ENCODE results near the gene TAT.

DNA sequence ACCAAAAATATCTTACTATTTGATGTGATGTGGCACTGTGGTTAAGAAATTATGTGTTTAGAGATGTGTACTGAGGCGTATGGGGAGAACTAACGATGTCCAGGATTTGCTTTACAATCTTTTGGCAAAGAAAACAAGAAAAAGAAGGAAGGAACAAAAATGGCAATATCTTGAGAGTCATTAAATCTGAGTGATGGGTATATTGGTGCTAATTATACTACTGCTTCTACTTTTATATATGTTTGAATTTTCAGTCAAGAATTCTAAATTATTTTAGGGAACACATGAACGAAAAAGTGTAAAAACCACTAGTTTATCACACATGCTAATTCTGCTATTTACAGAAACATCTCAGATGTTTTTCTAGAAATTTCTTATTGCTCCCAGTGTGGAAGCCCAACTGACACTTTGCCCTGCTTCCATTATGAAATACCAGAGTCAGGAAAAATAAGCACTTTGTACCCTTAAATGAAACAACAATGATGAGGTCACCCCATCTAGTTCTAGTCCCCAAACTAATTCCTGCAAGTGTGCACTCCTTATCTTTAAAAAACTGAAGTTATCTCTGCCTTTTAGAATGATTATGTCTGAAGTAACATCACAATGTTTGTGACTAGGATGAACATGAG lies 18.8 kb downstream of the TAT start:
- TF ChIP-seq ZNF335 (tag by site-specific recombination; conservative IDR thresholded peaks at IDR 0.05) (no peak), TCF7L2 (IDR thresholded peaks at IDR 0.05; ENCODE audit: borderline replicate concordance, low read depth, low read length) (no peak), REST (tag by site-specific recombination; IDR thresholded peaks at IDR 0.05) (no peak)
- TF ChIP-seq, protein P1, sequence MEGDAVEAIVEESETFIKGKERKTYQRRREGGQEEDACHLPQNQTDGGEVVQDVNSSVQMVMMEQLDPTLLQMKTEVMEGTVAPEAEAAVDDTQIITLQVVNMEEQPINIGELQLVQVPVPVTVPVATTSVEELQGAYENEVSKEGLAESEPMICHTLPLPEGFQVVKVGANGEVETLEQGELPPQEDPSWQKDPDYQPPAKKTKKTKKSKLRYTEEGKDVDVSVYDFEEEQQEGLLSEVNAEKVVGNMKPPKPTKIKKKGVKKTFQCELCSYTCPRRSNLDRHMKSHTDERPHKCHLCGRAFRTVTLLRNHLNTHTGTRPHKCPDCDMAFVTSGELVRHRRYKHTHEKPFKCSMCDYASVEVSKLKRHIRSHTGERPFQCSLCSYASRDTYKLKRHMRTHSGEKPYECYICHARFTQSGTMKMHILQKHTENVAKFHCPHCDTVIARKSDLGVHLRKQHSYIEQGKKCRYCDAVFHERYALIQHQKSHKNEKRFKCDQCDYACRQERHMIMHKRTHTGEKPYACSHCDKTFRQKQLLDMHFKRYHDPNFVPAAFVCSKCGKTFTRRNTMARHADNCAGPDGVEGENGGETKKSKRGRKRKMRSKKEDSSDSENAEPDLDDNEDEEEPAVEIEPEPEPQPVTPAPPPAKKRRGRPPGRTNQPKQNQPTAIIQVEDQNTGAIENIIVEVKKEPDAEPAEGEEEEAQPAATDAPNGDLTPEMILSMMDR (tag by site-specific recombination; IDR thresholded peaks at IDR 0.05): no peak
- TF ChIP-seq, protein P2, sequence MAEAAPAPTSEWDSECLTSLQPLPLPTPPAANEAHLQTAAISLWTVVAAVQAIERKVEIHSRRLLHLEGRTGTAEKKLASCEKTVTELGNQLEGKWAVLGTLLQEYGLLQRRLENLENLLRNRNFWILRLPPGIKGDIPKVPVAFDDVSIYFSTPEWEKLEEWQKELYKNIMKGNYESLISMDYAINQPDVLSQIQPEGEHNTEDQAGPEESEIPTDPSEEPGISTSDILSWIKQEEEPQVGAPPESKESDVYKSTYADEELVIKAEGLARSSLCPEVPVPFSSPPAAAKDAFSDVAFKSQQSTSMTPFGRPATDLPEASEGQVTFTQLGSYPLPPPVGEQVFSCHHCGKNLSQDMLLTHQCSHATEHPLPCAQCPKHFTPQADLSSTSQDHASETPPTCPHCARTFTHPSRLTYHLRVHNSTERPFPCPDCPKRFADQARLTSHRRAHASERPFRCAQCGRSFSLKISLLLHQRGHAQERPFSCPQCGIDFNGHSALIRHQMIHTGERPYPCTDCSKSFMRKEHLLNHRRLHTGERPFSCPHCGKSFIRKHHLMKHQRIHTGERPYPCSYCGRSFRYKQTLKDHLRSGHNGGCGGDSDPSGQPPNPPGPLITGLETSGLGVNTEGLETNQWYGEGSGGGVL (tag by site-specific recombination; IDR thresholded peaks at IDR 0.05): no peak
